SU-DHL-6 (cell line): ENCODE results near the gene WWC1.

Experiments
- CTCF ChIP-seq: fragments of 200-600 bp; sonication (generic); IDR thresholded peaks from one replicate; pipeline ENCODE4 v1.5.1; 2017; ENCODE audit warnings: antibody characterized with exemption, mild to moderate bottlenecking, low read length, moderate library complexity; ENCODE audit not compliant: insufficient read depth, poor library complexity, severe bottlenecking
- EZH2phosphoT487 ChIP-seq: fragments of 200-600 bp; sonication (generic), shearing (Covaris generic); conservative IDR thresholded peaks from 2 replicates; pipeline ENCODE4 v1.6.1; 2018; ENCODE audit warnings: mild to moderate bottlenecking, antibody characterized with exemption, low read length, moderate library complexity, mixed read lengths

- TF ChIP-seq CTCF, result no peak
- TF ChIP-seq EZH2phosphoT487, result no peak
These were observed 7.9 kb downstream of the WWC1 start for GRCh38 chr5:168299372-168299771.
